Esophagus (tissue), 2 donors: ENCODE measurements around the gene CKM. TPM values are rescaled to one million over a fixed set of nuclear protein-coding genes. Genes with fewer than 3 reads are reported as not detected.
"Not testable (repeated sequence)": the region's sequence is repeated elsewhere in the genome, so short reads cannot be mapped to it uniquely, and the experiment has no call there.

ENCODE experiments used
- H3K27ac ChIP-seq, 2 donors: one replicate each; pipeline ENCODE4 v1.5.1; 2013; ENCODE audit warnings: low read depth in 2 of 2, mild to moderate bottlenecking in 2 of 2, inconsistent platforms in 1 of 2, low read length in 1 of 2, moderate library complexity in 1 of 2
- H3K27me3 ChIP-seq, 2 donors: one replicate each; pipeline ENCODE4 v1.6.1; 2013; ENCODE audit warnings: low read length in 2 of 2, control low read depth in 1 of 2, mild to moderate bottlenecking in 1 of 2; ENCODE audit not compliant: insufficient read depth in 2 of 2, control insufficient read depth in 1 of 2
- H3K36me3 ChIP-seq, 2 donors: one replicate each; pipeline ENCODE4 v1.6.1; 2013; ENCODE audit warnings: low read length in 1 of 2; ENCODE audit not compliant: control insufficient read depth in 2 of 2, insufficient read depth in 2 of 2
- H3K4me1 ChIP-seq, 2 donors: one replicate each; pipeline ENCODE4 v1.6.1; 2013; ENCODE audit warnings: low read length in 1 of 2; ENCODE audit not compliant: control insufficient read depth in 2 of 2, insufficient read depth in 2 of 2
- H3K4me3 ChIP-seq, 2 donors: one replicate each; pipeline ENCODE4 v1.5.1; 2013; ENCODE audit warnings: low read length in 2 of 2, mild to moderate bottlenecking in 2 of 2, low read depth in 1 of 2, moderate library complexity in 1 of 2
- H3K9me3 ChIP-seq, 2 donors: one replicate each; pipeline ENCODE4 v1.6.1; 2013; ENCODE audit warnings: mild to moderate bottlenecking in 2 of 2, low read depth in 1 of 2, low read length in 1 of 2, moderate library complexity in 1 of 2; ENCODE audit not compliant: control insufficient read depth in 2 of 2, insufficient read depth in 1 of 2
- WGBS, 2 donors: extraction: QIAGEN DNeasy Blood & Tissue Kit; methylation state at CpG; one replicate each; pipeline ENCODE4 v1.1.7; 2013; 5-methylcytosine and 5-hydroxymethylcytosine counted together
- polyA plus RNA-seq, 2 donors: library from polyadenylated mRNA; stranded (reverse); fragments of 200-250 nt; gene quantifications; one replicate each; pipeline ENCODE4 v1.2.3, GENCODE V29; 2013
- donor health status: healthy with polysubstance abuse.
- donor health status: Bipolar disorder and iron deficiency.

Gene CKM
- polyA plus RNA-seq, 2 donors, result 0.14 to 0.74 TPM

DNA sequence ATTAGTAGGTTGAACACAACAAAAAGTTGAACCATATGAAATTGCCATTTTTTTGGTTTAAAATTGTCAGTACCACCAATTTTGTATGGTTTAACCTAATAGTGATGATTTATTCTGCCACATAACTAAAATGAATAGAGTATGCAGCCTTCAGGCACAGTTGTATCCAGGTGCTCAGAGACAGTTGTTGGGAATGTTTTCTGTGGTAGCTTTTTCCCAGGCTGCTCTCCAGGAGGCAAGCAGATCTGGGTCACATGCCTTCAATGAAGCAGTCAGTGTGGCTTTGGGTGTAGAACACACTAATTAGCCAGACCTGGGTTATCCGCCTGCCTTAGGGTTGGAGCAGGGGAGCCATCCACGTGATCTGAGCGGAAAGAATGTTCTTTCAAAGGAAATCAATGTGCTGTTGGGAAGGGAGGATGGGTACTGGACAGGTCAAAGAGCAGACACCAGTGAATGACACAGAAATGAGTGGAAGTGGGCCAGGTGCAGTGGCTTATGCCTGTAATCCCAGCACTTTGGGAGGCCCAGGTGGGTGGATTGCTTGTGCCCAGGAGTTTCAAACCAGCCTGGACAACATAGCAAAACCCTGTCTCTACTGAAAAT, 43.0 kb downstream of the CKM start:
- H3K4me1 ChIP-seq, result no peaks in the 10 kb centered on the region
- WGBS, 2 donors, result 92 to 93% methylated on average over 3 of the region's 3 CpGs

GRCh38 chr19:45278087-45278486, 44.6 kb downstream of the CKM start:
- Histone ChIP-seq H3K27ac (no peak overlapping the region), H3K27me3 (no peaks in the 10 kb centered on the region), H3K36me3 (peaks cover 0 to 23% of the 10 kb centered on the region in 2 donors), H3K9me3 (no peaks in the 10 kb centered on the region), H3K4me3 (no peak overlapping the region), H3K4me1 (no peaks in the 10 kb centered on the region)
- WGBS, 2 donors, result 90 to 94% methylated on average over 10 of the region's 10 CpGs

More for the DNA sequence above, 43.0 kb downstream of the CKM start:
- no peaks in the 10 kb centered on the region for H3K9me3 ChIP-seq
- peaks cover 0 to 18% of the 10 kb centered on the region in 2 donors for H3K36me3 ChIP-seq
- no peaks in the 10 kb centered on the region for H3K27me3 ChIP-seq
- H3K4me3 ChIP-seq, result no peak overlapping the region
- no peak overlapping the region for H3K27ac ChIP-seq

DNA sequence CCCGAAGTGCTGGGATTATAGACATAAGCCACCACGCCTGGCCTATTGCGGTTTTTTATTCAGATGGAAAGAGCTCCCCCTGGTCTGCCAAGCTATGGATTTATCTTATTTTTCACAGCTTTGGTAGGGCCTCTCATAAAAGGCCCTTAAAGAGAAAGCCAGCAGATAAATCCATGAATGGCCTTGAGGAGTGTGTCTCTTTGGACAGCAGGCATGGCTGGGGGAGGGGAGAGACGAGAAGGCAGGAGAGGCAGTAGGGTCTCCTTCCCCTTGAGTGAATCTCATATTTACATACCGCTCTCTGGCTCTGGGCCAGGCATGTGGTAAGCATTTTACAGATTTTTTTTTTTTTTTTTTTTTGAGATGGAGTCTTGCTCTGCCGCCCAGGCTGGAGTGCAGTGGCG, 46.4 kb downstream of the CKM start:
- H3K36me3 ChIP-seq, result peaks cover 0 to 30% of the 10 kb centered on the region in 2 donors
- H3K27ac ChIP-seq, result no peak overlapping the region
- no peaks in the 10 kb centered on the region for H3K4me1 ChIP-seq
- no peak overlapping the region for H3K4me3 ChIP-seq
- no peaks in the 10 kb centered on the region for H3K27me3 ChIP-seq
- no peaks in the 10 kb centered on the region for H3K9me3 ChIP-seq
- 70 to 74% methylated on average over 6 to 7 of the region's 7 CpGs for WGBS, 2 donors

DNA sequence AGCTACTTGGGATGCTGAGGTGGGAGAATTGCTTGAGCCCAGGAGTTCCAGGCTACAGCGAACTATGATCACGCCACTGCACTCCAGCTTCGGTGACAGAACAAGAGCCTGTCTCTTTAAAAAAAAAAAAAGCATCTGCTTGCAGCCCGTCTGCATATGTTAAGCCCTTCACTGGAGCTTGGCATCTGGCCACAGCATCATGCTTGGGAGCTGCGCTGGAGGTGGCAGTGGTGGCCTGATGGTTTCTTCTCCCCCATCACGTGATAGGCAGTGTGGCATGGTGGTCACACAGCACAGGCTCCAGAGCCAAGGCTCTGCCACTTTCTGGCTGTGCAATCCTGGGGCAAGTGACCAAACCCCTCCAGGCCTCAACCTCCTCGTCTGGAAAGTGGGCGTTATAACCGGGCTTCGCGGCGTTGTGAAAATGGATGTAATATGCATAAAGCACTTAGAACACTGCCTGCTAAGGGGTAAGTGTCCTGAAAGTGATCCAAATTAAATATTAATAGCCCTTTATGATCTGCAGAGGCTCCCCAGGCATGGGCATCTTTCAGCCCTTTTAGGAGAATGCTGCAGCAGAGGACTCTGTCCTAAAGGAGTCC, 47.2 kb downstream of the CKM start:
- no peaks in the 10 kb centered on the region for H3K4me1 ChIP-seq
- H3K9me3 ChIP-seq, result no peaks in the 10 kb centered on the region
- no peaks in the 10 kb centered on the region for H3K27me3 ChIP-seq
- no peak overlapping the region for H3K27ac ChIP-seq
- H3K4me3 ChIP-seq, result no peak overlapping the region
- 72 to 77% methylated on average over 12 of the region's 12 CpGs for WGBS, 2 donors
- peaks cover 0 to 31% of the 10 kb centered on the region in 2 donors for H3K36me3 ChIP-seq

- Histone ChIP-seq H3K27me3 (no peaks in the 10 kb centered on the region), H3K36me3 (peaks cover 0 to 30% of the 10 kb centered on the region in 2 donors), H3K9me3 (no peaks in the 10 kb centered on the region), H3K4me1 (no peaks in the 10 kb centered on the region), H3K4me3 (no peak overlapping the region), H3K27ac (no peak overlapping the region)
- WGBS, 2 donors, result 88 to 90% methylated on average over 14 of the region's 14 CpGs
These were observed 49.2 kb downstream of the CKM start for GRCh38 chr19:45273521-45273855.

- H3K9me3 ChIP-seq, result no peaks in the 10 kb centered on the region
- no peak overlapping the region for H3K4me3 ChIP-seq
- H3K4me1 ChIP-seq, result no peaks in the 10 kb centered on the region
- H3K27me3 ChIP-seq, result no peaks in the 10 kb centered on the region
- H3K27ac ChIP-seq, result no peak overlapping the region
- H3K36me3 ChIP-seq, result peaks cover 0 to 22% of the 10 kb centered on the region in 2 donors
- WGBS, 2 donors, result 80 to 82% methylated on average over 7 of the region's 7 CpGs
These were observed 51.0 kb downstream of the CKM start for GRCh38 chr19:45271735-45272108.

DNA sequence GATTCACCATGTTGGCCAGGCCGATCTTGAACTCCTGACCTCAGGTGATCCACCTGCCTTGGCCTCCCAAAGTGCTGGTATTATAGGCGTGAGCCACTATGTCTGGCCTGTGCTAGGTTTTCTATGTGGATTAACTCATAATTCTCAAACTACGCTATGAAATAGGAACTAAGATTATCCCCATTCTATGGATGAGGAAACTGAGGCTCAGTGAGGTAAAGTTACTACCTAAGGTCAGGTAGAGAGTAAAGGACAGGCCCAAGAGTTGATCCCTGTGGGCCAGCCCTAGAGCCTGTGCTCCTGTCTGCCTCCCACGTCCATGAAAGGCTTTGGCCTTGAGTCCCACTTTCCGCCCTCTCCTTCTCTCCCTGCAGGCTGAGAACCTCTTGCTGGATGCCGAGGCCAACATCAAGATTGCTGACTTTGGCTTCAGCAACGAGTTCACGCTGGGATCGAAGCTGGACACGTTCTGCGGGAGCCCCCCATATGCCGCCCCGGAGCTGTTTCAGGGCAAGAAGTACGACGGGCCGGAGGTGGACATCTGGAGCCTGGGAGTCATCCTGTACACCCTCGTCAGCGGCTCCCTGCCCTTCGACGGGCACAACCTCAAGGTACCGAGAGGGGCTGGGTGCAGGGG, 51.5 kb downstream of the CKM start:
- no peaks in the 10 kb centered on the region for H3K4me1 ChIP-seq
- peaks cover 0 to 22% of the 10 kb centered on the region in 2 donors for H3K36me3 ChIP-seq
- no peak overlapping the region for H3K4me3 ChIP-seq
- H3K9me3 ChIP-seq, result no peaks in the 10 kb centered on the region
- no peak overlapping the region for H3K27ac ChIP-seq
- H3K27me3 ChIP-seq, result no peaks in the 10 kb centered on the region
- WGBS, 2 donors, result 85 to 90% methylated on average over 21 of the region's 21 CpGs

DNA sequence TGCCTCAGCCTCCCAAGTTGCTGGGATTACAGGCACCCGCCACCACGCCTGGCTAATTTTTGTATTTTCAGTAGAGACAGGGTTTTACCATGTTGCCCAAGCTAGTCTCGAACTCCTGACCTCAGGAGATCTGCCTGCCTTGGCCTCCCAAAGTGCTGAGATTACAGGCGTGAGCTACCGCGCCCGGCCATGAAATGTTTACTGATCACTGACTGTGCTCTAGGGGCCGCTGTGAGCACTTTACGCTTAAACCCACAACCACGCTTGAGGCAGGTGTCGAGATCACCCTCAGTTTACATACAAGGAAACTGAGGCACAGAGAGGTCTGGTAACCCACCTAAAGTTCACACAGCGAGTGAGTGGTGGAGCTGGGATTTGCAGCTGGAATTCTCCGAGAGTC, 52.7 kb downstream of the CKM start:
- H3K27ac ChIP-seq, H3K4me3 ChIP-seq, H3K9me3 ChIP-seq, H3K4me1 ChIP-seq, H3K27me3 ChIP-seq: not testable (repeated sequence)
- H3K36me3 ChIP-seq, result peaks cover 0 to 20% of the 10 kb centered on the region in 2 donors
- 94% methylated on average over 13 of the region's 13 CpGs for WGBS, 2 donors

DNA sequence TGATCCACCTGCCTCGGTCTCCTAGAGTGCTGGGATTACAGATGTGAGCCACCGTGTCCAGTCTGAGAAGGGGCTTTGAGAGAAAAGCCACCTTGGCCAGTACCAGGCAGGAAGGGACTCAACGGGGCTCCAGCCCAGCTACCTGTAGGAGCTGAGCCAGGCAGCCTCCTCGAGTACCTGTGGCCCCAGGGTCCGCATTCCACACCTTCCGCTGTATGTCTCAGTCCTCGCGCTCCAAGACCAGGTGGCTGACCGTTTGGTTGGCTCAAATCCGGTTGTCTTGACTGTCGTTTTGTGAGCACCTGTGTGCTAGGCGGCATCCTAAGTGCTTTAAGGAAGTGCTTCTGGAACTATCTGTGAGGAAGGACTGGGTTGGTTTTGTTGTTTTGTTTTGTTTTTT, 55.4 kb downstream of the CKM start:
- no peaks in the 10 kb centered on the region for H3K4me1 ChIP-seq
- no peak overlapping the region for H3K27ac ChIP-seq
- no peaks in the 10 kb centered on the region for H3K27me3 ChIP-seq
- 89% methylated on average over 12 of the region's 12 CpGs for WGBS, 2 donors
- no peak overlapping the region for H3K4me3 ChIP-seq
- peaks cover 3 to 14% of the 10 kb centered on the region in 2 donors for H3K36me3 ChIP-seq
- no peaks in the 10 kb centered on the region for H3K9me3 ChIP-seq

DNA sequence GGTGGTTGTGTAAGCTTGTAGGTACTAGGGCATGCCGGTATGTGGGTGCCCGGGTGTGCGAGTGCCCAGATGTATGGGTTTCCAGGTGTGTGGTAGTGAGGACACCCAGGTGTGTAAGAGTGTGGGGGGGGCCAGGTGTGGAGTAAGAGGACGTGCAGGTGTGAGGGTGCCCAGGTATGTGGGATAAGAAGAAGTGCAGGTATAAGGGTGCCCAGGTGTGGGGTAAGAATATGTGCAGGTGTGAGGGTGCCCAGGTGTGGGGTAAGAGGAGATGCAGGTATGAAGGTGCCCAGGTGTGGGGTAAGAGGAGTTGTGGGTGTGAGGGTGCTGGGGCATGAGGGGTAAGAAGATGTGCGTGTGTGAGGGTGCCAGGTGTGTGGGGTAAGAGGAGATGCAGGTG, 57.3 kb downstream of the CKM start:
- no peak overlapping the region for H3K4me3 ChIP-seq
- H3K4me1 ChIP-seq, result no peaks in the 10 kb centered on the region
- H3K9me3 ChIP-seq, result no peaks in the 10 kb centered on the region
- H3K27me3 ChIP-seq, result no peaks in the 10 kb centered on the region
- 90% methylated on average over 5 of the region's 5 CpGs for WGBS, 2 donors
- H3K36me3 ChIP-seq, result peaks cover 3 to 10% of the 10 kb centered on the region in 2 donors
- H3K27ac ChIP-seq, result no peak overlapping the region
